NCI-H1092 treated with DMSO at 0.1 percent for 48 hours (cell line): ENCODE results near the gene DPEP2NB.
"Not testable (repeated sequence)": the region's sequence is repeated elsewhere in the genome, so short reads cannot be mapped to it uniquely, and the experiment has no call there.

Experiments used
- DNase-seq: peaks from one replicate; lab custom pipeline; 2025; lab: John Stamatoyannopoulos, UW

Gene DPEP2NB

GRCh38 chr16:68013440-68013839 lies 2.3 kb downstream of the DPEP2NB start:
- DNase-seq: no peak

- not testable (repeated sequence) for DNase-seq
Observed at GRCh38 chr16:68009872-68010271, 5.8 kb downstream of the DPEP2NB start.

GRCh38 chr16:68009157-68009735 lies 6.5 kb downstream of the DPEP2NB start:
- DNase-seq: no peak

GRCh38 chr16:68005786-68006286 lies 9.9 kb downstream of the DPEP2NB start:
- DNase-seq: no peak

GRCh38 chr16:68005211-68005610 lies 10.5 kb downstream of the DPEP2NB start:
- no peak for DNase-seq

- no peak for DNase-seq
Observed at GRCh38 chr16:68003031-68003430, 12.7 kb downstream of the DPEP2NB start.

GRCh38 chr16:68000450-68000849 lies 15.3 kb downstream of the DPEP2NB start:
- no peak for DNase-seq

- no peak for DNase-seq
Observed at GRCh38 chr16:67999985-68000384, 15.7 kb downstream of the DPEP2NB start.

GRCh38 chr16:67998779-67999688 lies 16.7 kb downstream of the DPEP2NB start, which contains the start of gene DPEP2:
TSS of gene DPEP2 (minus strand) at chr16:67999484. CDS start at chr16:67993212, 6,272 bp downstream.
- DNase-seq: not testable (repeated sequence)

GRCh38 chr16:67998231-67998778 lies 17.4 kb downstream of the DPEP2NB start:
- not testable (repeated sequence) for DNase-seq

GRCh38 chr16:67996666-67997065 lies 19.0 kb downstream of the DPEP2NB start:
- DNase-seq: no peak

GRCh38 chr16:67995423-67995822 lies 20.3 kb downstream of the DPEP2NB start:
- DNase-seq: no peak

GRCh38 chr16:67994040-67994408 lies 21.7 kb downstream of the DPEP2NB start:
- DNase-seq: not testable (repeated sequence)

- DNase-seq: peak; percentile 53
Observed at GRCh38 chr16:67993207-67994039, 22.3 kb downstream of the DPEP2NB start.

GRCh38 chr16:67992661-67993206 lies 23.0 kb downstream of the DPEP2NB start:
- no peak for DNase-seq

GRCh38 chr16:67990018-67990386 lies 25.7 kb downstream of the DPEP2NB start:
- no peak for DNase-seq

GRCh38 chr16:67989322-67990017 lies 26.2 kb downstream of the DPEP2NB start:
- no peak for DNase-seq

GRCh38 chr16:67988675-67989074 lies 27.0 kb downstream of the DPEP2NB start:
- no peak for DNase-seq

GRCh38 chr16:67987460-67988160 lies 28.1 kb downstream of the DPEP2NB start:
- no peak for DNase-seq

- no peak for DNase-seq
Observed at GRCh38 chr16:67986949-67987348, 28.8 kb downstream of the DPEP2NB start.
